Stimulated activated CD8-positive, alpha-beta memory T cell treated with anti-CD3 and anti-CD28 coated beads, Interleukin-15, amount 100 ng/mL, for 4 hours (primary cell): ENCODE data around the gene MYO16.

Experiments used
- DNase-seq, 2 donors: peaks; one replicate each; pipeline ENCODE4 v3.0.0-alpha.2; 2020; ENCODE audit warnings: low read depth in 2 of 2

The MYO16 gene

GRCh38 chr13:108663710-108664109 is 34.3 kb downstream of the MYO16 start:
- DNase-seq, result no peak

GRCh38 chr13:108667205-108667604 is 37.8 kb downstream of the MYO16 start:
- DNase-seq, result no peak

- DNase-seq, result no peak
Measured at GRCh38 chr13:108669381-108669780, 40.0 kb downstream of the MYO16 start.

- DNase-seq, result no peak
Measured at GRCh38 chr13:108674346-108674745, 44.9 kb downstream of the MYO16 start.

GRCh38 chr13:108674771-108675170 is 45.4 kb downstream of the MYO16 start:
- no peak for DNase-seq

- DNase-seq, result no peak
Measured at GRCh38 chr13:108676620-108677019, 47.2 kb downstream of the MYO16 start.

GRCh38 chr13:108677806-108678205 is 48.4 kb downstream of the MYO16 start:
- no peak for DNase-seq

GRCh38 chr13:108680011-108680410 is 50.6 kb downstream of the MYO16 start:
- DNase-seq, result no peak

GRCh38 chr13:108681986-108682575 is 52.7 kb downstream of the MYO16 start:
- no peak for DNase-seq

GRCh38 chr13:108682714-108683113 is 53.3 kb downstream of the MYO16 start:
- DNase-seq, result no peak

GRCh38 chr13:108686027-108686426 is 56.6 kb downstream of the MYO16 start:
- DNase-seq, result no peak

GRCh38 chr13:108690726-108691125 is 61.3 kb downstream of the MYO16 start:
- DNase-seq, result no peak

GRCh38 chr13:108700422-108701170 is 71.2 kb downstream of the MYO16 start:
- no peak for DNase-seq

GRCh38 chr13:108702171-108702570 is 72.8 kb downstream of the MYO16 start:
- DNase-seq, result no peak

GRCh38 chr13:108705031-108705430 is 75.6 kb downstream of the MYO16 start:
- DNase-seq, result no peak

- no peak for DNase-seq
Measured at GRCh38 chr13:108707584-108707983, 78.2 kb downstream of the MYO16 start.

GRCh38 chr13:108708921-108709320 is 79.5 kb downstream of the MYO16 start:
- DNase-seq, result no peak

- DNase-seq, result no peak
Measured at GRCh38 chr13:108711386-108711785, 82.0 kb downstream of the MYO16 start.

- no peak for DNase-seq
Measured at GRCh38 chr13:108725471-108725870, 96.1 kb downstream of the MYO16 start.

- no peak for DNase-seq
Measured at GRCh38 chr13:108728370-108728769, 99.0 kb downstream of the MYO16 start.

- no peak for DNase-seq
Measured at GRCh38 chr13:108733022-108733560, 103.7 kb downstream of the MYO16 start.

- no peak for DNase-seq
Measured at GRCh38 chr13:108734676-108735075, 105.3 kb downstream of the MYO16 start.

- DNase-seq, result no peak
Measured at GRCh38 chr13:108741930-108742329, 112.5 kb downstream of the MYO16 start.
